HL-60 (cell line): ENCODE data around the gene LRRC4C.

Experiments
- DNase-seq, 2 experiments: peaks; one replicate each; pipeline ENCODE4 v3.0.0-alpha.2; 2010 to 2020; ENCODE audit warnings: low read depth in 1 of 2, low spot score in 1 of 2
- H3K27ac ChIP-seq: fragments of 250-450 bp; sonication (Bioruptor Pico); replicated peaks from 2 replicates; pipeline ENCODE4 v1.5.1; 2020; ENCODE audit warnings: mild to moderate bottlenecking, moderate library complexity
- H3K27me3 ChIP-seq: fragments of 250-450 bp; sonication (Bioruptor Pico); 2 replicates; pipeline ENCODE4 v1.5.1; 2021; ENCODE audit warnings: mild to moderate bottlenecking, moderate library complexity; ENCODE audit not compliant: insufficient read depth, poor library complexity, severe bottlenecking
- H3K4me3 ChIP-seq: replicated peaks from 2 replicates; pipeline ENCODE4 v1.5.1; 2011; ENCODE audit warnings: mild to moderate bottlenecking, control low read depth, low read length; ENCODE audit not compliant: insufficient read depth
- GABPA ChIP-seq: IDR thresholded peaks from 2 replicates; pipeline ENCODE4 v1.6.1; 2012; ENCODE audit warnings: low read depth
- POLR2AphosphoS5 ChIP-seq: IDR thresholded peaks from 2 replicates; pipeline ENCODE4 v1.6.1; 2012; ENCODE audit warnings: low read depth
- SPI1 ChIP-seq: IDR thresholded peaks from 2 replicates; pipeline ENCODE4 v1.6.1; 2012; ENCODE audit warnings: low read depth, mild to moderate bottlenecking, borderline replicate concordance
- TF ChIP-seq, protein P1 (sequence below): IDR thresholded peaks from 2 replicates; pipeline ENCODE4 v1.6.1; 2012; ENCODE audit warnings: low read depth; ENCODE audit not compliant: insufficient replicate concordance
- TF ChIP-seq, protein P2 (sequence below): IDR thresholded peaks from one replicate; pipeline ENCODE4 v1.5.1; 2011; ENCODE audit warnings: low read length, control low read depth, inconsistent platforms; ENCODE audit not compliant: insufficient read depth

Gene LRRC4C

DNA sequence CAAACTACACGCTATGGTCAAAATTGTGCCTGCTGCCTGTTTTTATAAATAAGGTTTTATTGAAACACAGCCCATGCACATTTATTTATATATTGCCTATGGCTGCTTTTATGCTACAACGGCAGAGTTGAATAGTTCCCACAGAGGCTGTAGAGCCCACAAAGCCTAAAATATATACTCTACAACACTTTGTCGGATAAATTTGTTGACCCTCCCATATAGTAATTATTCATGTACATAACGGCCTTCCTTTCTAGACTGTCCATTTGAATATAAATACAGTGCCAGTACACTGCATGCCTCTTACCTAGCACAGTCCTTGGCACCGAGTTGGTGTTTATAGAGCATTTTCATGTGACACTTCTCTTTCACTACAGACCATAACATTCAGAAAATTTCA is 314.0 kb downstream of the LRRC4C start:
- no peak overlapping the region for H3K27ac ChIP-seq
- H3K4me3 ChIP-seq, result no peak overlapping the region
- DNase-seq, result no peak
- TF ChIP-seq POLR2AphosphoS5, result no peak
- TF ChIP-seq SPI1, result no peak
- TF ChIP-seq, protein P1, sequence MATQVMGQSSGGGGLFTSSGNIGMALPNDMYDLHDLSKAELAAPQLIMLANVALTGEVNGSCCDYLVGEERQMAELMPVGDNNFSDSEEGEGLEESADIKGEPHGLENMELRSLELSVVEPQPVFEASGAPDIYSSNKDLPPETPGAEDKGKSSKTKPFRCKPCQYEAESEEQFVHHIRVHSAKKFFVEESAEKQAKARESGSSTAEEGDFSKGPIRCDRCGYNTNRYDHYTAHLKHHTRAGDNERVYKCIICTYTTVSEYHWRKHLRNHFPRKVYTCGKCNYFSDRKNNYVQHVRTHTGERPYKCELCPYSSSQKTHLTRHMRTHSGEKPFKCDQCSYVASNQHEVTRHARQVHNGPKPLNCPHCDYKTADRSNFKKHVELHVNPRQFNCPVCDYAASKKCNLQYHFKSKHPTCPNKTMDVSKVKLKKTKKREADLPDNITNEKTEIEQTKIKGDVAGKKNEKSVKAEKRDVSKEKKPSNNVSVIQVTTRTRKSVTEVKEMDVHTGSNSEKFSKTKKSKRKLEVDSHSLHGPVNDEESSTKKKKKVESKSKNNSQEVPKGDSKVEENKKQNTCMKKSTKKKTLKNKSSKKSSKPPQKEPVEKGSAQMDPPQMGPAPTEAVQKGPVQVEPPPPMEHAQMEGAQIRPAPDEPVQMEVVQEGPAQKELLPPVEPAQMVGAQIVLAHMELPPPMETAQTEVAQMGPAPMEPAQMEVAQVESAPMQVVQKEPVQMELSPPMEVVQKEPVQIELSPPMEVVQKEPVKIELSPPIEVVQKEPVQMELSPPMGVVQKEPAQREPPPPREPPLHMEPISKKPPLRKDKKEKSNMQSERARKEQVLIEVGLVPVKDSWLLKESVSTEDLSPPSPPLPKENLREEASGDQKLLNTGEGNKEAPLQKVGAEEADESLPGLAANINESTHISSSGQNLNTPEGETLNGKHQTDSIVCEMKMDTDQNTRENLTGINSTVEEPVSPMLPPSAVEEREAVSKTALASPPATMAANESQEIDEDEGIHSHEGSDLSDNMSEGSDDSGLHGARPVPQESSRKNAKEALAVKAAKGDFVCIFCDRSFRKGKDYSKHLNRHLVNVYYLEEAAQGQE, result no peak
- TF ChIP-seq, protein P2, sequence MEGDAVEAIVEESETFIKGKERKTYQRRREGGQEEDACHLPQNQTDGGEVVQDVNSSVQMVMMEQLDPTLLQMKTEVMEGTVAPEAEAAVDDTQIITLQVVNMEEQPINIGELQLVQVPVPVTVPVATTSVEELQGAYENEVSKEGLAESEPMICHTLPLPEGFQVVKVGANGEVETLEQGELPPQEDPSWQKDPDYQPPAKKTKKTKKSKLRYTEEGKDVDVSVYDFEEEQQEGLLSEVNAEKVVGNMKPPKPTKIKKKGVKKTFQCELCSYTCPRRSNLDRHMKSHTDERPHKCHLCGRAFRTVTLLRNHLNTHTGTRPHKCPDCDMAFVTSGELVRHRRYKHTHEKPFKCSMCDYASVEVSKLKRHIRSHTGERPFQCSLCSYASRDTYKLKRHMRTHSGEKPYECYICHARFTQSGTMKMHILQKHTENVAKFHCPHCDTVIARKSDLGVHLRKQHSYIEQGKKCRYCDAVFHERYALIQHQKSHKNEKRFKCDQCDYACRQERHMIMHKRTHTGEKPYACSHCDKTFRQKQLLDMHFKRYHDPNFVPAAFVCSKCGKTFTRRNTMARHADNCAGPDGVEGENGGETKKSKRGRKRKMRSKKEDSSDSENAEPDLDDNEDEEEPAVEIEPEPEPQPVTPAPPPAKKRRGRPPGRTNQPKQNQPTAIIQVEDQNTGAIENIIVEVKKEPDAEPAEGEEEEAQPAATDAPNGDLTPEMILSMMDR, result no peak
- no peak for TF ChIP-seq GABPA
- H3K27me3 ChIP-seq, result no peaks in the 10 kb centered on the region

DNA sequence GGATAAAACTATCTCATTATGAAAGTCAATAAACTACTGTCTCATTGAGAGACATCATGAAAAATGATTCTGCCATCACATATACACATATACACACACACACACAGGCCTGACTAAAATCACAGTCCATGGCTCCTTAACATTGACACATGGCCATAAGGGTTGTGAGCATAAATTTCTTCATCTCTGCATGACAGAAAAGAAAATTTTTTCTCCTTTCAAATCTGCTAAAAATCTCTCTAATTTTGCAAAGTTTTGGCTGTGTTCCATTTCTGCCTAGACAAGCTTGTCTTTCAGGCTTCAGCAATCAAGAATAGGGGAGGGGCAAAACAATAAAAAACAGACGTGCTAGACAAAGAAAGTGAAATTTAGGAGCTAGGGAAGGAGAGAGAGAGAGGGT is 324.5 kb downstream of the LRRC4C start:
- TF ChIP-seq, protein P2, result no peak
- no peak for TF ChIP-seq SPI1
- no peak for TF ChIP-seq GABPA
- TF ChIP-seq, protein P1, result no peak
- TF ChIP-seq POLR2AphosphoS5, result no peak
- no peak for DNase-seq
- Histone ChIP-seq H3K4me3 (no peak overlapping the region), H3K27ac (no peak overlapping the region), H3K27me3 (no peaks in the 10 kb centered on the region)

DNA sequence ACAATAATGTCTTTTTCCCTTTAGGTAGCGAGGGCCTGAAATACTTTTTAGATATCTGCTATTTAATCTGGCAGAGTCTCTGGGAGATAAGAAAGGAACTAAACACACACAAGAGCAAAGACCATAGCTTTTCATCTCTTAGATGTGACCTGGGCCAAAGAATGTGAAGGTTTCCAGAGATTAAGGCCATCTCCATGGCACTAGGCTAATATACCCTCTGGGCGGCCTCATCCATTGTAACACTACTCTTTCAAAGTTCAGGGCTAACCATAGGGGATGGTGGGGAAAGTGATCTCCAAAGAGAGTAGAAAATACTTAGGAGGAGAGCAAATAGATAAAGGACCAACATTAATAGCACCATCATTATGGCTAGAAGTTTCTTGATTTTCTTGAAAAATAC is 326.4 kb downstream of the LRRC4C start:
- DNase-seq, result no peak
- Histone ChIP-seq H3K4me3 (no peak overlapping the region), H3K27me3 (no peaks in the 10 kb centered on the region), H3K27ac (no peak overlapping the region)
- TF ChIP-seq, protein P1, result no peak
- TF ChIP-seq POLR2AphosphoS5, result no peak
- TF ChIP-seq, protein P2, result no peak
- no peak for TF ChIP-seq SPI1
- no peak for TF ChIP-seq GABPA
